H1 (cell line): Measurements from ENCODE around the gene USH1G. TPM values are rescaled to one million over a fixed set of nuclear protein-coding genes. Genes with fewer than 3 reads are reported as not detected.

Experiments
- CTCF ChIA-PET: fragments of 300-600 bp; sonication (Branson Sonifier 250); formaldehyde crosslinking; loops from one replicate; lab custom pipeline; 2021; ENCODE audit not compliant: partially characterized antibody; lab: Charles Lee
- POLR2A ChIA-PET: fragments of 300-600 bp; sonication (Branson Sonifier 250); formaldehyde crosslinking; loops from one replicate; lab custom pipeline; 2021; ENCODE audit warnings: inconsistent platforms; ENCODE audit not compliant: partially characterized antibody; lab: Charles Lee
- DNase-seq, 2 experiments: peaks; one replicate each; pipeline versions ENCODE4 v3.0.0 to v3.0.0-alpha.2; 2010 to 2022; ENCODE audit warnings: low spot score in 2 of 2, low read depth in 1 of 2, mixed read lengths in 1 of 2
- FAIRE-seq: peaks from 2 replicates; lab custom pipeline; 2011; peaks lifted over from hg19 to GRCh38; lab: Jason Lieb, UNC
- H2AFZ ChIP-seq: 2 replicates; pipeline ENCODE4 v1.8.1; 2012; ENCODE audit warnings: low read length, inconsistent platforms
- H2AK5ac ChIP-seq: 2 replicates; pipeline ENCODE4 v1.6.1; 2013; ENCODE audit warnings: low read depth, low read length
- H2BK120ac ChIP-seq: replicated peaks from 2 replicates; pipeline ENCODE3; 2013; ENCODE audit warnings: low read depth, low read length, inconsistent platforms
- H2BK12ac ChIP-seq: 2 replicates; pipeline ENCODE4 v1.6.1; 2013; ENCODE audit warnings: low read depth, low read length
- H2BK15ac ChIP-seq: 2 replicates; pipeline ENCODE4 v1.6.1; 2013; ENCODE audit warnings: low read length
- H2BK20ac ChIP-seq: 2 replicates; pipeline ENCODE4 v1.6.1; 2013; ENCODE audit warnings: low read length
- H2BK5ac ChIP-seq: 2 replicates; pipeline ENCODE4 v1.6.1; 2013; ENCODE audit warnings: low read depth, low read length
- H3K14ac ChIP-seq: 2 replicates; pipeline ENCODE4 v1.6.1; 2013; ENCODE audit warnings: inconsistent platforms; ENCODE audit not compliant: insufficient read length
- H3K18ac ChIP-seq: 2 replicates; pipeline ENCODE4 v1.6.1; 2013; ENCODE audit warnings: low read length; ENCODE audit errors: extremely low read depth
- H3K23ac ChIP-seq: 2 replicates; pipeline ENCODE4 v1.6.1; 2013; ENCODE audit warnings: inconsistent platforms; ENCODE audit not compliant: insufficient read length
- H3K23me2 ChIP-seq: 2 replicates; pipeline ENCODE4 v1.6.1; 2013; ENCODE audit warnings: low read depth, low read length
- H3K27ac ChIP-seq: 2 replicates; pipeline ENCODE4 v1.6.1; 2011; ENCODE audit warnings: low read depth, low read length, inconsistent platforms
- H3K27me3 ChIP-seq, 4 experiments: replicated peaks in 1 of 4; 1 replicate in 1 of 4; 2 replicates in 3 of 4; pipeline versions ENCODE4 v1.6.1 to v1.8.1; 2011 to 2013; ENCODE audit warnings: low read length in 3 of 4, mild to moderate bottlenecking in 3 of 4, inconsistent platforms in 2 of 4, mixed read lengths in 2 of 4, moderate library complexity in 1 of 4; ENCODE audit not compliant: control insufficient read depth in 3 of 4, insufficient read depth in 3 of 4; ENCODE audit errors: extremely low read depth in 1 of 4
- H3K36me3 ChIP-seq, 4 experiments: 2 replicates each; pipeline versions ENCODE4 v1.6.1 to v1.8.1; 2011 to 2013; ENCODE audit warnings: mild to moderate bottlenecking in 4 of 4, low read length in 3 of 4, moderate library complexity in 2 of 4, control low read depth in 1 of 4, inconsistent platforms in 1 of 4; ENCODE audit not compliant: insufficient read depth in 4 of 4, control insufficient read depth in 2 of 4
- H3K4ac ChIP-seq: replicated peaks from 2 replicates; pipeline ENCODE3; 2013; ENCODE audit warnings: low read length, low read depth, mixed read lengths, inconsistent platforms; ENCODE audit not compliant: insufficient read length
- H3K4me1 ChIP-seq, 4 experiments: replicated peaks in 1 of 4; 1 replicate in 1 of 4; 2 replicates in 3 of 4; pipeline versions ENCODE4 v1.6.1 to v1.8.1; 2011 to 2013; ENCODE audit warnings: low read length in 3 of 4, inconsistent platforms in 2 of 4, mixed read lengths in 1 of 4; ENCODE audit not compliant: insufficient read depth in 4 of 4, control insufficient read depth in 3 of 4
- H3K4me2 ChIP-seq, 2 experiments: 2 replicates each; pipeline versions ENCODE4 v1.6.1 to v1.8.1; 2011 to 2013; ENCODE audit warnings: low read depth in 2 of 2, low read length in 2 of 2, control low read depth in 1 of 2, inconsistent platforms in 1 of 2, mild to moderate bottlenecking in 1 of 2; ENCODE audit not compliant: insufficient read depth in 1 of 2
- H3K4me3 ChIP-seq, 4 experiments: fragments of 200-600, 300-600 bp in 1 of 4; sonication (generic), shearing (Covaris generic), sonication (Bioruptor Twin) in 1 of 4; 2 replicates each; pipeline versions ENCODE4 v1.5.1 to v1.8.1; 2011 to 2016; ENCODE audit warnings: low read length in 4 of 4, low read depth in 3 of 4, control low read depth in 2 of 4, inconsistent platforms in 2 of 4, mild to moderate bottlenecking in 2 of 4, mixed read lengths in 1 of 4, moderate library complexity in 1 of 4; ENCODE audit not compliant: insufficient read depth in 2 of 4; ENCODE audit errors: extremely low read depth in 1 of 4
- H3K56ac ChIP-seq: replicated peaks from 2 replicates; pipeline ENCODE3; 2013; ENCODE audit warnings: low read depth, mild to moderate bottlenecking, mixed read lengths, low read length, inconsistent platforms; ENCODE audit not compliant: insufficient read length
- H3K79me1 ChIP-seq: 2 replicates; pipeline ENCODE4 v1.6.1; 2013; ENCODE audit warnings: low read depth, low read length, control low read depth
- H3K79me2 ChIP-seq, 2 experiments: 2 replicates each; pipeline versions ENCODE4 v1.6.1 to v1.8.1; 2012 to 2013; ENCODE audit warnings: low read length in 2 of 2, mild to moderate bottlenecking in 2 of 2, inconsistent platforms in 1 of 2; ENCODE audit not compliant: insufficient read depth in 2 of 2, control insufficient read depth in 1 of 2
- H3K9ac ChIP-seq, 4 experiments: replicated peaks in 1 of 4; 1 replicate in 1 of 4; 2 replicates in 3 of 4; pipeline versions ENCODE4 v1.6.1 to v1.8.1; 2011 to 2013; ENCODE audit warnings: low read depth in 3 of 4, low read length in 3 of 4, control low read depth in 2 of 4, mild to moderate bottlenecking in 2 of 4, moderate library complexity in 2 of 4, inconsistent platforms in 1 of 4; ENCODE audit errors: extremely low read depth in 1 of 4
- H3K9me3 ChIP-seq, 2 experiments: 2 replicates each; pipeline versions ENCODE4 v1.6.1 to v1.8.1; 2012 to 2013; ENCODE audit warnings: mild to moderate bottlenecking in 2 of 2, moderate library complexity in 2 of 2, control low read depth in 1 of 2, inconsistent platforms in 1 of 2, low read depth in 1 of 2, low read length in 1 of 2, mixed read lengths in 1 of 2; ENCODE audit not compliant: insufficient read depth in 2 of 2
- H4K20me1 ChIP-seq, 2 experiments: replicated peaks in 1 of 2; 2 replicates each; pipeline versions ENCODE3 to v1.8.1; 2011 to 2013; ENCODE audit warnings: inconsistent platforms in 2 of 2, low read length in 2 of 2, mild to moderate bottlenecking in 1 of 2; ENCODE audit not compliant: insufficient read depth in 2 of 2, control insufficient read depth in 1 of 2
- H4K5ac ChIP-seq: 2 replicates; pipeline ENCODE4 v1.6.1; 2013; ENCODE audit warnings: low read length, low read depth, mixed read lengths, inconsistent platforms; ENCODE audit not compliant: insufficient read length
- H4K8ac ChIP-seq: 2 replicates; pipeline ENCODE4 v1.8.0; 2013; ENCODE audit warnings: mild to moderate bottlenecking, moderate library complexity, low read length, inconsistent platforms; ENCODE audit not compliant: insufficient read depth; ENCODE audit errors: extremely low read depth
- H4K91ac ChIP-seq: replicated peaks from 2 replicates; pipeline ENCODE3; 2013; ENCODE audit warnings: low read length, mixed read lengths, inconsistent platforms; ENCODE audit not compliant: insufficient read length
- ATF3 ChIP-seq: IDR thresholded peaks from 2 replicates; pipeline ENCODE4 v1.6.1; 2011; ENCODE audit warnings: low read depth, mild to moderate bottlenecking, low read length; ENCODE audit not compliant: insufficient read depth
- BRCA1 ChIP-seq: IDR thresholded peaks from 2 replicates; pipeline ENCODE4 v1.6.1; 2012; ENCODE audit warnings: low read depth, low read length, improper control_type of control experiment
- E2F6 ChIP-seq: IDR thresholded peaks from 2 replicates; pipeline ENCODE4 v1.6.1; 2012; ENCODE audit warnings: inconsistent platforms
- HDAC6 ChIP-seq: IDR thresholded peaks from one replicate; pipeline ENCODE4 v1.7.1; 2012; ENCODE audit warnings: low read depth, mild to moderate bottlenecking, inconsistent platforms, low read length, moderate library complexity
- JUN ChIP-seq: IDR thresholded peaks from 2 replicates; pipeline ENCODE4 v1.6.1; 2011; ENCODE audit warnings: low read depth, mild to moderate bottlenecking, improper control_type of control experiment, low read length
- NRF1 ChIP-seq: IDR thresholded peaks from 2 replicates; pipeline ENCODE4 v1.6.1; 2011; ENCODE audit warnings: mild to moderate bottlenecking, low read depth, low read length, improper control_type of control experiment
- POLR2A ChIP-seq, 2 experiments: IDR thresholded peaks; 1 replicate in 1 of 2; 2 replicates in 1 of 2; pipeline ENCODE4 v1.6.1; 2011; ENCODE audit warnings: low read depth in 2 of 2, low read length in 2 of 2, mild to moderate bottlenecking in 2 of 2; ENCODE audit errors: control extremely low read depth in 1 of 2
- POLR2AphosphoS5 ChIP-seq: IDR thresholded peaks from 2 replicates; pipeline ENCODE4 v1.6.1; 2011; ENCODE audit warnings: low read depth, low read length
- RNF2 ChIP-seq: fragments of 200-900, 300-1000 bp; sonication (generic); IDR thresholded peaks from 2 replicates; pipeline ENCODE4 v1.7.1; 2016; ENCODE audit warnings: borderline replicate concordance, low read depth, mild to moderate bottlenecking, antibody characterized with exemption, low read length; ENCODE audit not compliant: poor library complexity, severe bottlenecking; ENCODE audit errors: missing control alignments
- SIRT6 ChIP-seq: IDR thresholded peaks from one replicate; pipeline ENCODE4 v1.7.1; 2012; ENCODE audit warnings: low read length, inconsistent platforms
- SIX5 ChIP-seq: IDR thresholded peaks from 2 replicates; pipeline ENCODE4 v1.6.1; 2011; ENCODE audit warnings: mild to moderate bottlenecking, low read depth, low read length
- TAF1 ChIP-seq: IDR thresholded peaks from 2 replicates; pipeline ENCODE4 v1.6.1; 2011; ENCODE audit warnings: mild to moderate bottlenecking, low read depth, low read length
- TCF12 ChIP-seq: IDR thresholded peaks from 2 replicates; pipeline ENCODE4 v1.6.1; 2011; ENCODE audit warnings: low read depth, mild to moderate bottlenecking, low read length
- WGBS, 2 experiments: shearing (Covaris generic) in 1 of 2; methylation state at CpG; one replicate each; pipeline versions ENCODE4 v1.1.6 to v1.1.7; 2013 to 2015; ENCODE audit warnings: low lambda C conversion rate in 2 of 2, mixed read lengths in 2 of 2, inconsistent platforms in 1 of 2, low coverage in 1 of 2, missing lambda C conversion rate in 1 of 2; ENCODE audit not compliant: insufficient replicate concordance in 2 of 2, insufficient coverage in 1 of 2, insufficient read length in 1 of 2; ENCODE audit errors: extremely low coverage in 1 of 2, missing lambda C conversion rate in 1 of 2; 5-methylcytosine and 5-hydroxymethylcytosine counted together
- polyA plus RNA-seq, 7 experiments: library from polyadenylated mRNA; depleted of rRNA in 3 of 7; stranded (reverse) in 5 of 7; unstranded in 2 of 7; fragments of >200 nt in 5 of 7; fragments of 200-250 nt in 2 of 7; gene quantifications; 1 replicate in 5 of 7; 2 replicates in 1 of 7; 4 replicates in 1 of 7; pipeline versions ENCODE4 v1.2.1 to v1.2.3, GENCODE V29; 2011 to 2013; ENCODE audit warnings: missing spikeins in 2 of 7, mixed read lengths in 2 of 7
- total RNA-seq: library from RNA; stranded (reverse); fragmentation: NEBNext Ultra II Directional; extraction: Animal tissue kit (Norgen Biotek cat#: 25700); gene quantifications from 2 replicates; pipeline ENCODE4 v1.2.1, GENCODE V29; 2021

The USH1G gene
- total and polyA plus RNA-seq, 2 of the 8 experiments (the other 6 are each of a cell fraction or from before 2014, with no cell fraction given), result 1.6 to 4.3 TPM

DNA sequence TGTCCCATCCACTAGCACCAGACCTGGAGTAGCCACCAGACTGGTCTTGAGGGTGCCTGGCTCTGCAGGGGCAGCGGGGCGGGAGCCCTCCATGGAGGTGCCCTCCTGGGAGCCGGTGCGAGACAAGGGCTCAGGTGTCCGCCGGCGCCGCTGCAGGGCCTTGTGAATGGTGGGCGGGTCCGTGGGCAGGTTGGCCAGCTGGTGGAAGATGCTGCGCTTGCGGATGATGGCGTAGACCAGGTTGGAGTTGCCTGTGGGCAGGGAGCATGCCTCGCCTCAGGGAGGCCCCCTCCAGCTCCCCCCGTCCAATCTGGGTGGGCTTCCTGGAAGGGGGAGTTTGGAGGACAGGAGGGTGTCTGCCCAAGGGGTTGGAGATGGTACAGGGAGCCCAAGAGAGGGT, 31.1 kb upstream of the USH1G start:
- no peaks in the 10 kb centered on the region for H3K23me2 ChIP-seq
- ChIA-PET CTCF (interaction anchor here (1.7 to 49.9 kb wide), 4 partner anchors 3 to 111 kb away, joined by 5 to 1072 read pairs (median 708); partner anchors contain the start of genes MRPL58, OTOP2, OTOP3 and USH1G), POLR2A (interaction anchor here (1.4 kb wide), 1 partner anchor 134 kb away, joined by 3 read pairs; the partner anchor contains the start of gene SLC16A5)
- H3K23ac ChIP-seq, result no peak overlapping the region
- no peak overlapping the region for H3K4ac ChIP-seq
- H3K79me1 ChIP-seq, result no peaks in the 10 kb centered on the region; the same call in 1 of the 2 replicates
- no peaks in the 10 kb centered on the region for H3K79me2 ChIP-seq
- no peak overlapping the region for H2BK12ac ChIP-seq
- no peak for FAIRE-seq
- no peak overlapping the region for H2AFZ ChIP-seq
- H3K56ac ChIP-seq, result no peak overlapping the region
- peaks cover 0 to 5% (median 4%) of the 10 kb centered on the region in 4 experiments; a peak in 3 of 7 replicates for H3K27me3 ChIP-seq
- H2BK15ac ChIP-seq, result no peak overlapping the region
- no peaks in the 10 kb centered on the region for H3K9me3 ChIP-seq
- H4K20me1 ChIP-seq, result peaks cover 0 to 2% of the 10 kb centered on the region in 2 experiments
- H3K4me2 ChIP-seq, result no peak overlapping the region
- H4K5ac ChIP-seq, result no peak overlapping the region
- no peak overlapping the region for H3K4me3 ChIP-seq
- 97% methylated on average over 15 of the region's 15 CpGs; no CpG with 5 or more reads in 1 of the 2 experiments for WGBS, 2 experiments
- no peaks in the 10 kb centered on the region for H3K36me3 ChIP-seq
- H3K9ac ChIP-seq, result no peak overlapping the region
- H2BK5ac ChIP-seq, result no peak overlapping the region
- DNase-seq, result no peak
- H4K8ac ChIP-seq, result no peak overlapping the region; the same call in 1 of the 2 replicates
- no peak overlapping the region for H3K18ac ChIP-seq
- H2AK5ac ChIP-seq, result no peak overlapping the region
- H3K14ac ChIP-seq, result no peak overlapping the region
- no peak overlapping the region for H4K91ac ChIP-seq
- no peak overlapping the region for H2BK120ac ChIP-seq
- peaks cover 0 to 7% (median 2%) of the 10 kb centered on the region in 4 experiments; a peak in 4 of 7 replicates for H3K4me1 ChIP-seq
- no peak overlapping the region for H3K27ac ChIP-seq
- H2BK20ac ChIP-seq, result no peak overlapping the region
- no peak for TF ChIP-seq SIX5
- TF ChIP-seq E2F6, result no peak
- TF ChIP-seq HDAC6, result no peak
- TF ChIP-seq POLR2AphosphoS5, result no peak
- TF ChIP-seq POLR2A (IDR thresholded peaks at IDR 0.05; ENCODE audit: control extremely low read depth in 1 of 2, low read depth in 2 of 2, low read length in 2 of 2), result no peak
- no peak for TF ChIP-seq BRCA1
- no peak for TF ChIP-seq TAF1
- TF ChIP-seq RNF2, result no peak
- no peak for TF ChIP-seq JUN
- no peak for TF ChIP-seq TCF12
- no peak for TF ChIP-seq ATF3
- no peak for TF ChIP-seq SIRT6
- TF ChIP-seq NRF1, result no peak
